Right renal pelvis (tissue), 4 donors: ENCODE measurements around the gene LPP. TPM values are rescaled to one million over a fixed set of nuclear protein-coding genes. Genes with fewer than 3 reads are reported as not detected.

ENCODE experiments used
- DNase-seq, 4 donors: peaks; one replicate each; pipeline ENCODE4 v3.0.0-alpha.2; 2013; ENCODE audit warnings: low read depth in 4 of 4, low spot score in 3 of 4, missing footprints in 1 of 4
- polyA plus RNA-seq, 4 donors: library from polyadenylated mRNA; unstranded; fragments of 120-200 nt; gene quantifications; one replicate each; pipeline ENCODE4 v1.2.1, GENCODE V29; 2013; ENCODE audit not compliant: insufficient read length in 4 of 4

LPP gene
- polyA plus RNA-seq, 4 donors, result 24.5 to 29.6 (median 25.6) TPM

DNA sequence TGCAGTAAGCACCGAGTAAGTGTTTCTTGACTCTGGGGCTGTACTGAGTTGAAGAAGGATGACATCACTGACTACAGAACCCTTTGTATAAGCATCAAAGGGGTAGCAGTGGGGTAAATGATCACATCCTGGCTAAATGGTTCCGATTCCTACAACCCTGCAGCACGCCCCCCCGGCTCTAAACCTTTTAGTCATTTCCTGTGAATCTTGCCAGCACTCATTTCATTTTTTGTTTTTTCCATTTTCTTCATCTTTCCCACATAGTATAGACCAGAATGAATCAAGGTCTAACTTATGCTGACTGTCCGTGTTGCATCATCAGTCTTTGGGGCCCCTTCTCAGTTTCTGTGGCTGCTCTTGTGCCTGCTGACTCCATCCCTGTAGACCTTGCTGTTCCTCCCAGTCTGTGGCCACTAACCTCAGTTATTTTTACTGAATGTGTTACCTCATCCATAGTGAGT, 634.7 kb downstream of the LPP start:
- no peak for DNase-seq

DNA sequence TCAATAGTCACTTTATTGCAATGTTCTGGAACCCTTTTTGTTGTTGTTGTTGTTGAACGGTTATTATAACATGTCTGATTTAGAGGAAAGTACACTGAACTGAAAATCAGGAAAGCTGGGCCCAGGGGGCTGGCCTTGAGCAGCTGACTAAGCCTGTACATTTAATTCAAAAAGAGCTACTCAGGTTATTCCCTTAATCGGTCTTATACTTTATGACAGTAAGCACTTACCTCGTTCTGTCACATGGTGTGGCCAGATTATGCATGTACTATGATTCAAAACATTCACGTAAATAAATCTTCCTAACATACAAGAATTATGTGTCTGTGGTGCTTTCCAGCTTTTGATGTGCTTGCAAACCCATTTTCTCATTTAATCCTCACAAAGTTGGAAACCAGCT, 635.3 kb downstream of the LPP start:
- no peak for DNase-seq

DNA sequence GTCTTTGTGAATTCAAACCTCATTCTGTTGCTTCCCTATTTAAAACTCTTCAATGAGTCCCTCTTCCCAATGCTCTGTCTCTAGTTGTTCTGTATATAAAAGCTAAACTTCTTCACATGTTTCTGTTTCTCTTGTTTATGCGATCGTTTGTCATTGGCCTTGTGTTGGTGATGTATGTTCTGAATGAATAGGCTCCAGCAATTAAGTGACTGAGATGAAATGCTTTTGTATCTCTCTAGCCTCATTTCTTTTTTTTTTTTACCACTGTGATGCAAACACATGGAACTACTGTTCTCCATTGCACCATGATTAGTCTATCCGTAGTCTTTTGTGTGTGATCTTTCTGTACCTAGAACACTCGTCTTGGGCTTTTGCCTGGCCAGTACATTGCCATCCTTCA, 637.4 kb downstream of the LPP start:
- no peak for DNase-seq

DNA sequence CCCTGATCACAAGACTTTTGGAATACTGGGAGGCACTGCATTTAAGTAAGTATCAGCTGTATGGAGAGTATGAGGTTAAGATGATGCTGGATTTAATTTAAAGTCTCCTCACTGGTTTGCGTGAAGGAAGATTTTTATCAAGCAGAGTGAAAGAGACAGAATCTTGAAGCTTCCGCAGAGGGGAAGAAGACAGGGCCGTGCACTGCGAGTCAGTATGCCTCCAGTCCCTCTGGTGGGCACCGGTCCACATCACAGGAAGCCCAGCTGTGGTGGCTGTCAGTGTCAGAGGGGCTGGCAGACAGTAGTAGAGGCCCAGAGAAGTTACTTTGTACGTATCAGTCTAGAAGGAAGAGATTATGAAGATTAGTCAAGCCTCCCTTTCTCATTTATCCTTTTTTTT, 638.8 kb downstream of the LPP start:
- DNase-seq, result no peak

DNA sequence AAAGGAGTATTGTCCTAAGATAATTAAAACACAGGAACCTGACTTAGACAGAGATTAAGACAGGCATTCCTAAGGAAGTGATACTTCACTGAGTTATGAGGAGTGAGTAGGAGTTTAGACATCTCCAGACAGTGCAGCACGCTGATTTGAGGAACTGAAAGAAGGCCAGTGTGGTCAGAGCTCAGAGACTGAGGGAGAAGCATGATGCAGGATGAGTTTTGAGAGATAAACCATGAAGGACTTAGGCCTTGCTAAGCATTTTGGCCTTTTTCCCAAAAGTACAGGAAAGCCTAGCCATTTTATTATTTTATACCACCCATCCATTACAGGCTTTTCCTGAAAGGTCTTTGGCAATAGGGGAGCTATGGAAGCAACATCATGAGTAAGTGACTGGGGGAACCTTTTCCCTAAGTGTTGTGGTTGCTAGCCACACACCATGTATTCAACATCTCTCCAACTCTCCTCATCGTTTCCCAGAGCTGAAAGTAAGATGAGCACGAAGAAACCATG, 642.2 kb downstream of the LPP start:
- no peak for DNase-seq

DNA sequence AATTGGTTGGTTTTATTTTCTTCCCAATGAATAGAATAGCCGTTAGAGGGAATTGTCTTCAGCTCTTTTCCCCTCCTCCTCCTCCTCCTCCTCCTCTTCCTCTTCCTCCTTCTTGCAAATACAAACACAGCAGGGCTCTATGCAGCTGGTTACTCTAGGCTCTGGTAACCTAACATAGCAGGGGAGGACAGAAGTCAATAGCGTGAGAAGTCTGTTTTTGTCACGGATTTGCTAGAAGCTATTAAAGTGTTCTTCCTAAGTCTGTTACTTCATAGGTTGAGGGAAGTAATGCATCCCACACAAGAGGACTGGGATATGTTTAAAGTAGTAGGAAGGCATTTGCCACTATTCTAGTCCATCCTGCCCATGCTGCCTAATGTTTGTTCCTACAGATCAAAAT, 643.1 kb downstream of the LPP start:
- no peak for DNase-seq

DNA sequence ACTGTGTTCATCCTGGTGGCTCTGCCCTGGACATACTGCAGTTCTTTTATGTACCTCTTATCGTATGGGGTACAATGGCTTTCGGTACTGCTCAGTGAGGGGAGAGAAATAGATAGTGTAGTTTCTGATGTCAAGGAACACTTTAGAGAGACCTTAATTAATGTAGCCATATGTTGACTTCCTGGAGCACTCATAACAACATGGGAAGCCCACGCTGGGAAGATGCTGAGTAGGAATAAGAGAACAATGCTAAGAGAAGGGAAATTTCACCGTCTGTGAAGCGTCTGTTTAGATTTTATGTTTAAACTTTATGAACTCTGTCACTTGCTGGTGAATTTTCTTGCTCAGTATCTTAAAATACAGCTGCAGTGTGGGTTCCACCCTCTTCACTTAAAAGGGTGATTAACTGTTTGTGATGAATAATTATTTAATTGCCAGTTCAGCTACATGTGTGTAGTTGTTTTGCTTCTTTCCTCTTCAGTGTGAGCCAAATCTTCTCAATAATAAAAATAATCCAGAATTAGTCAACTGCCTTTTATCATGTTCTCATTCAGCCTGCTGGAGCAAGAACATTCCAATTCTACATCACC, 644.7 kb downstream of the LPP start:
- no peak for DNase-seq

DNA sequence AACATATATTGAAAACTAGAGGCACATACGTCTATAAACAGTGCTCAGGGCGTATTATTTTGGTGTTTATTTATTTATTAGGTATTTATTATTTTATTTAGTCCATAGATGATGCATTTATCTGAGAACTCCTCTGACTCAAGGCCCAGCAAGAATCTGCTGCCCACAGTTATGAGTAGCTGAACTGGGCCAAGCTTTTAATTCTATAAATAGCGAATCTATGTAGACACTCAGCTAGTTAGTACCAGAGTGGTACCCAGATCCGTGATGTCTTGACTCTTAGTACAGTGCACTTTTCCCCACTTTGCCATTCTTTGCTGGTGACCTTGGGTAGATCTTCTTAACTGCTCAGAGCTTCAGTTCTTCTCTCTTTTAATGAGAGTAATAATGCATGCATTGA, 647.4 kb downstream of the LPP start:
- DNase-seq, result no peak

DNA sequence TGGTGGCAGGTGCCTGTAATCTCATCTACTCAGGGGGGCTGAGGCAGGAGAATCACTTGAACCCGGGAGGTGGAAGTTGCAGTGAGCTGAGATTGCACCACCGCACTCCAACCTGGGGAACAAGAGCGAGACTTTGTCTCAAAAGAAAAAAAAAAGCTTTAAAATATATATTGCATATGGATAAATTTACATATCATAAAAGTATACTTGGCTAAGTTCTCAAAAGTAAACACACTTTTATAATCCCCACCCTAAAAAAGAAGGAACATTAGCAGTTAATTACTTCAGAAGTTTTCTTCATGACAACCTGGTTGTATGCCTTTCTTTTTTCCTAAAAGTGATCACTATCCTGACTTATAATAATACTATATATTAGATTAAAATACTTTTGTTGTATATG, 648.7 kb downstream of the LPP start:
- no peak for DNase-seq

DNA sequence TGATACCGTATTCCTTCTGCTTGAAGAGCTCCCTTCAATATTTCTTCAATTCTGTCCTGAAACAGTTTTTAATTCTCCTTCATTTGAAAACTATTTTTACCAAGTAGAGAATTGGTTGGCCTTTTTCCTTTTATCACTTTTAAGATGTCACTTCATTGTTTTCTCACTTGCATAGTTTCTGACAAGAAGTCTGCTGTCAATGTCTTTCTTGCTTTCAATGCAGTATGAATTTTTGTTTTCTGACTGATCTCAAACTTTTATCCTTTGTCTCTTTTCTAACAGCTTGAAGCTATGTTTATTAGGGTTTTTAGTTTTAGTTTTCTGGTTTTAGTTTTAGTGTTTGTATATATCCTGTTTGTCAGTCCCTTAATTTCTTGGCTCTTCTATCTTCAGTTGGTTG, 653.0 kb downstream of the LPP start:
- DNase-seq, result no peak

DNA sequence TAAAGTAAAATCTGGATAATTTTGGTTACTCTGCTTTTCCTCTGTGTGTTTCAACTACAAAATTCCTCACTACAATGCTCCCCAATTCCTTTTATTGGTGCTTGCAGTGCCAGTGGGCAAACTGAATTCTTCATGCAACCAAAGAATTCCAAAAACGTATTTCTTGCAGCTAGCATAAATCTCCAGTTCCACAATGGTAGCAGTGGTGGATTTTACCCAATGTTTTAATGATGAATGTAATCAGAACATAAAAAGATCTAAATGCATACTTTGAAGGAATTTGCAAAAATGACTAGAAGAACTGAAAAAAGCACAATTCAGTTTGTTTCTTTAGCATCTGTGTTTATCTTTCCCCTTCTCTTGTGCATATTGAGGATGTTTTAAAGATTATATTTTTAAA, 658.2 kb downstream of the LPP start:
- no peak for DNase-seq

DNA sequence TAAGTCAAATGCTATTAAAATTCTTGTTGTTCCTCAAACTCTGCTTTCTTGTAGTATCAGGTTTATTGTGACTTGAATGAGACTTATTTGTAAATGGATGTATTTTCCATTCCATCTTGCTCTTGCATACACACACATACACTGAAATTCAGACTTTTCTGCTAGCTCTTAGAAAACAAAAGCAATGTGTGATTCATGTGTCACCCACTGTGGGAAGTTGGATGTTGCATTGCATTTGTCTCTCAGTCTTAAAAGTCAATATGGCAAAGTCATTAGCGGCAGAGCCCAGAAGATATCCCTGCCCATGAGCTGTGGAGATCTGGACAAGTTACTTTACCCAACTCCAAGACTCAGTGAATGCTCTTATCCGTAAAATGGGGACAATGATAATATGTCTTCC, 660.6 kb downstream of the LPP start:
- no peak for DNase-seq

DNA sequence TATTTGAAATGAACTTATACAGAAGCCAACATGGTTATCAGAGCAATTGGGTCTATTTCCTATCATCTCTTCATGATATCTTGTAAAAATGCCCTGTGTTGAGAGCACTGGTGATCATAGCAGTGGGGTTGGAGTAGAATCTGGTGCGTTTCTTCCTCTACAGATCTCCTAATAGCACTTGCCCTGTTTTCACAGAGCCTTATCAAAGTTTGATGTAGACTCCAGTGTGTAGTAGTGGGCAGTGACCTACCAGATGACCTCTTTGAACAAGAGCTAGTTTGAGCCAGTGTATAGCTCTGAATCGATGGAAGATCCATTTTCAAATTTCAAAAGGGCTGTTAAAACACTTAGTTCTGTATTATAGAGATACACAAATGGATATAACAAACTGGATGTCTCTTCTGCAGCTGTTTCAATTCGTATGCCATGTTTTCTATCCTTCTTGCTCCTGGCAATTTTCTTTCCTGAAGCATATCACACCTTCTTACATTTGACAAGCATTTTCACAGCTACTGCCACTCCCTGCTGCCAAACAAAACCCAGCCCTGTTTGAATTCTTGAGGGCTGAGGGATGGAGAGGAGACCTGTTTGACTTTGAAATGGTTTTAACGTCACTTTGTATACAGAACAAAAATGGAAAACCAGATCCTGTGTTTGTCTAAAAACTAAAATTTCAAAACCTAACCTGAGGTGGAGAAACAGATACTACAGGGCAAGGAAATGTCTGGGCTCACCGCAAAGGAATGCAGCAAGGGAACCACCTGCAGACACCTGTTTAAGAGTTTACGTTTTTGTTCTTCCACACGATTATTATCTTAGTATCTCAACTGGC, 663.4 kb downstream of the LPP start:
- DNase-seq, result no peak

DNA sequence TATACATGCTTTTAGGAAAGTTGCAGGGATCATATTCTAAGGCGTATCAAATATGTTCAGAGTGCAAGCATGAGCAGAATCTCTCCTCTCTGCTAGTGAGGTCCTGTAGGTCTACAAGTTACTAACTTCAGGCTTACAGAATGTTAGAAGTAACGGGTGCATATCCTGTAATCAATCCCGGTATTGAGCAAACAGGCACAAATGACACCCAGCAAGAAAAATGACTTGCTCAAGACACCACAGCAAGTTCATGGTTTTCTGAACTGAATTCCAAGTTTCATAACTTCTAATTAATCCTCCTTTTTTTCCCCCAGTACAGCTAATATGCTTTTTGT, 663.9 kb downstream of the LPP start:
- no peak for DNase-seq

DNA sequence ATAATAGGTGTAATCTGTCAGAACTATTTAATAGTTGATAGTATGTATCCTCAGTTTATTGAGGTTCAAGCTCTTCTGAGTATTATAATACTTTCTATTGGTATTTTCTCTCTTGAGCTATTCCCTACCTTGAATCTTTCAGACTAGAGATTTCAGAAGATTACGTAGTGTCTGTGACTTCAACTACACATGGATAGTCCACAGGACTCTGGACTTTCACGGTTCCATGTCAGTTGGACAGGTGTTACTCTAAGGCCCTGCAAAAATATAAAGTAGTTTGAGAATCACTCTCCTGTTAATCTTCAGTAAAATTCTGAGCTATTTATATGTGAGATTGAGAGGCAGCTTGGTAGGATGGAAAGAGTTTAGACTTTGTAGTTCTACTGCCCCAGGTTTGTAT, 664.3 kb downstream of the LPP start:
- DNase-seq, result no peak

DNA sequence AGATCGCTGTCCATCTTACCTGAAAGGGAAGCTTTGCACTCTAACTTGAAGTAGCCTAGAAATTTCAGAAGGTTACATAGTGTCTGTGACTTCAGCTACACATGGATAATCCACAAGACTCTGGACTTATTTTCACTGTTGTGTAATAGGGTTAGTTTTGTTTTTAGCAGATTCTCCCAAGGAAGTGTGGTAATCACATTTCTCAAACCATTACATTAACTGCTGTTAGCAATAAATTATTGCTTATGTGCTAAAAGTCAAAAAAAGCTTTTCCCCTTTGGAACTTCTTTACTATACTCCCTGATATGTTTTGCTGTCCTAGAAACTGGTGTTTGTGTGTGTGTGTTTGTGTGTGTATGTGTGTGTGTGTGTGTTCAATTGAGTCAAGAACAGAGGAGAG, 666.0 kb downstream of the LPP start:
- DNase-seq, result no peak

DNA sequence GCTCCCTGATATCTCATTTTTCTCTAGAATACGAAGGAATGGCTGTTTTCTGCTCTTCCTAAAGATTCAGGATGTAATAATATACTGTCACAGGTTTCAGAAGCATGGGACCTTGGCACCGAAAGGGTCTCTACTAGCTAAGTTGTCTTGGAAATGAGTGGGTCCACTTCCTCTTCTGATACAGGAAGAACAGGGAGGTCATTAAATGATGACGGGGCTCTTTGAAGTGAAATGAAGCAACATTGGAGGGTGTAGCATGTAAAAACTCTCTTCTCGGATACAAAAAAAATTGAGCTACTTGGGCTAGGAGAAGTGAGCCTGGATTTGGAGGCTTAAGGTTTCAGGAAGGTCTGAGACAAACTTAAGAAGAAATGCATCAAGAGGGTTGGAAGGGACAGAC, 668.0 kb downstream of the LPP start:
- no peak for DNase-seq

DNA sequence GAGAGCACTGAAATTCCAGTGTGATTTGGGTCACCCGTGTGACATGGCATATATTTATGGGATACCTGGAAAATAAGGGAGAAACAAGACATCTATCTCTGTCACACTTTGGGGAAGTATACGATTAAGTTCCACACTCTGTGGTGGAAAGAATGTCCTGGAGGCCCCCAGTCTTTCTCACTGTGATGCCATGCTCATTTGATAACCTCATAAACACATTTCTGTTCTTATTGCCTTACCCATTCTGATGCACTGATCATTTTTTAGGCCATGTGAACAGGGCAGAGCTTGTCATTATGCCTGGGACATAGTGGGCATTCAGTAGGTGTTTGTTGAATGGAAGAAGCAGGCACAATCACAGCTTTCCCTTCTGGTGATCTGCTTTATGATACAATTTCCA, 668.5 kb downstream of the LPP start:
- DNase-seq, result no peak

DNA sequence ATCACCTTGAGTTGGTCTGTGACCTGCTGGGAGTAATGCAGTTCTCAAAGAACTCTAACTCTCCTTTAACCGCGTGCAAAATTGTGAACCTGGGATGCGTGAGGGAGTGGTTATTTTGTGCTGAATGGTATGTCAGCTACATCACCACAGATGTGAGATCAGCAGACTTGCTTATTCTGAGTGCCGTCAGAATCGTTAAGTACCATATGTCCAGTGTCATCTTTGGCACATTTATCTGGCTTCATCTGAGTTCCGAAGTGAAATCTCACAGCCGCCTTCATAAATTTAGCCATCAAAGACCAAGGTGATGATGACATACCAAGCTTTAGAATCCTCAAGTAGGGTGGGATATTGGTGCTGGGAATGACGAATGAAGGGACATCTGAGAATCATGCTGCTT, 670.6 kb downstream of the LPP start:
- DNase-seq, result no peak

DNA sequence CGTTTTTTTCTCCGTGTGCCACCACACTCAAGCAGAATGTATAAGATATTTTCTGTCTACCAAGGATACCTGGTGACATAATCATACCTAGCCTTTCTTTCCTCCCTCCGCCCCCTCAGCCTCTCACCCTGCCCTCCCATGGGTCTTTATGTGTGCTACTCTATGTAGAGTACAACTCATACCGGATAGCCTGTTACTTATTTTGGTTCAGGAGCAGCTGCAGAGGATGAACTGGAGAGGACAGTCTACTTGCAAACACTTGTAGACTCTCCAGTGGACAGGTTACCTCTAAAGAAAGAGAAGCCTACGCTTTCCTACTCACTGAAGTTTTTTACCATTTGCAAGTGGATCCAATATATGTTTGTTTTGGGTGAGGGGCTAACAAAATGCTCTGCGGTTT, 671.9 kb downstream of the LPP start:
- no peak for DNase-seq

DNA sequence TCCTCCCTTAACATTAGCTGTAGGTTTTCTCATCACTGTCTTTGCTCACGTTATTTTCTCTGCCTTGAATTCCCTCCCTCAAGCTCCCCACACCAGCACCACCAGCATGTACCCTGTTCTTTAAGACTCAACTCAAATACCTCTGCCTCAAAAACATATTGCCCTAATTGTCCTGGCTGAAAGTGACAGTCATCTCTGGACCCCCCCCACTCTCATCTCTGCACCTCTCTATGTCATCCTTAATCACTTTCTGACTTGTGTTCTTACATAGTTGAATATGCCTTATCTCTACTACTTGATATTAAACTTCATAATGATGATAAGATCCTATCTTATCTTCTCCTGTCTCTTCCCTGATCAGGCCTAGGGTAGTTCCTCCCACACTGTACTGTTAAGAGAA, 672.6 kb downstream of the LPP start:
- DNase-seq, result no peak

DNA sequence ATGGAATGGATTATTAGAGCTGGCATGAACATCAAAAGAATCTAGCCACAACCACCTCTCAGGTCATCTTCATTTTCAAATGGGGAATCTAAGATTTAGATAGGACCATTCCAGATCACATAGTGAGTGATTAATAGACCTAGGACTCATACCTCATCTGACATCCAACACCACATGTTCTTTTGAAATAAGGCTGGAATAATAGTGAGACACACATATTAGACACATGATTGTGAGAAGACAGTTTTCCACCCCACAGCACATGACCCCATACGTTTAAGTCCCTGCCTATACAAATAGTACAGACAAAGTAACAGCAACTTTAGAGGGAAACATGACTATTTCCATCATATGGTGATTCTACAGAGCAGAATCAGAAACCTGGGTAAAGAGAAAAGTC, 673.1 kb downstream of the LPP start:
- no peak for DNase-seq
